GM13977 (cell line): ENCODE results near the gene HLA-DQA1.
A peak's percentile ranks its signal among the peaks of the same experiment; 100 is the strongest.

ENCODE experiments used
- DNase-seq: peaks from one replicate; pipeline ENCODE4 v3.0.0; 2012; ENCODE audit warnings: low spot score
- CTCF ChIP-seq: IDR thresholded peaks from 2 replicates; pipeline ENCODE4 v1.5.1; 2012; ENCODE audit warnings: mild to moderate bottlenecking, control low read depth; ENCODE audit not compliant: insufficient read depth; ENCODE audit errors: extremely low read depth, missing control alignments
- in situ Hi-C: fragments of 300-500 bp; cut with MboI; formaldehyde crosslinking; loops from one replicate; pipeline ENCODE4 v1.12.0; 2022; ENCODE audit warnings: low sequenced_read_pairs, low pct_unique_long_range_greater_than_20kb, mixed read lengths, inconsistent platforms; ENCODE audit not compliant: unreplicated experiment

The HLA-DQA1 gene

GRCh38 chr6:32603888-32604287, 33.3 kb upstream of the HLA-DQA1 start:
- in situ Hi-C loops: no loop called here
- no peak for DNase-seq
- no peak for TF ChIP-seq CTCF

- no peak for TF ChIP-seq CTCF
- DNase-seq: peak; percentile 42
- in situ Hi-C loops: no loop called here
Observed at GRCh38 chr6:32604434-32604877, 32.8 kb upstream of the HLA-DQA1 start.

GRCh38 chr6:32607263-32607987, 29.8 kb upstream of the HLA-DQA1 start:
- in situ Hi-C loops: no loop called here
- no peak for TF ChIP-seq CTCF
- no peak for DNase-seq

- no peak for DNase-seq
- TF ChIP-seq CTCF: no peak
- in situ Hi-C loops: no loop called here
Observed at GRCh38 chr6:32607988-32608298, 29.3 kb upstream of the HLA-DQA1 start.

- no peak for TF ChIP-seq CTCF
- in situ Hi-C loops: no loop called here
- no peak for DNase-seq
Observed at GRCh38 chr6:32608362-32608761, 28.8 kb upstream of the HLA-DQA1 start.

GRCh38 chr6:32609391-32609730, 27.8 kb upstream of the HLA-DQA1 start:
- no peak for TF ChIP-seq CTCF

More at GRCh38 chr6:32609391-32609730, 27.8 kb upstream of the HLA-DQA1 start:
- in situ Hi-C loops: no loop called here
- DNase-seq: no peak
